A673 (cell line): Measurements from ENCODE around the gene SPEF1. TPM values are rescaled to one million over a fixed set of nuclear protein-coding genes. Genes with fewer than 3 reads are reported as not detected.

Source experiments
- BruUV-seq: library from RNA; stranded (reverse); fragments of 400-500 nt; replicated peaks from 2 replicates; lab custom pipeline; 2021; lab: Mats Ljungman, UMichigan
- CTCF ChIA-PET: fragments of 300-600 bp; sonication (Branson Sonifier 250); formaldehyde crosslinking; loops from one replicate; lab custom pipeline; 2022; ENCODE audit warnings: antibody characterized with exemption; lab: Charles Lee
- POLR2A ChIA-PET: fragments of 300-600 bp; sonication (Branson Sonifier 250); formaldehyde crosslinking; loops from one replicate; lab custom pipeline; 2022; ENCODE audit warnings: antibody characterized with exemption; ENCODE audit not compliant: low non-redundant PET; lab: Charles Lee
- DNase-seq: peaks from one replicate; pipeline ENCODE4 v3.0.0-alpha.2; 2015; ENCODE audit warnings: low spot score
- H3K27ac ChIP-seq: fragments of 200-600 bp; sonication (generic); 2 replicates; pipeline ENCODE4 v1.5.1; 2016; ENCODE audit warnings: mixed run types, low read depth, mild to moderate bottlenecking, mixed read lengths, antibody characterized with exemption, low read length; ENCODE audit not compliant: poor library complexity, severe bottlenecking
- H3K27me3 ChIP-seq: fragments of 200-600 bp; sonication (generic); replicated peaks from 2 replicates; pipeline ENCODE4 v1.6.1; 2017; ENCODE audit warnings: mixed run types, low read depth, mild to moderate bottlenecking, mixed read lengths, antibody characterized with exemption, low read length; ENCODE audit not compliant: insufficient read depth, poor library complexity
- H3K36me3 ChIP-seq: fragments of 200-600 bp; sonication (generic); 2 replicates; pipeline ENCODE4 v1.6.1; 2016; ENCODE audit warnings: mixed run types, mild to moderate bottlenecking, mixed read lengths, antibody characterized with exemption, low read length; ENCODE audit not compliant: insufficient read depth, poor library complexity, severe bottlenecking
- H3K4me1 ChIP-seq: fragments of 200-600 bp; sonication (generic); 2 replicates; pipeline ENCODE4 v1.6.1; 2017; ENCODE audit warnings: mixed run types, mild to moderate bottlenecking, mixed read lengths, antibody characterized with exemption, low read length; ENCODE audit not compliant: insufficient read depth, poor library complexity, severe bottlenecking
- H3K4me3 ChIP-seq: fragments of 200-600 bp; sonication (generic); 2 replicates; pipeline ENCODE4 v1.5.1; 2016; ENCODE audit warnings: low read depth, mixed run types, mild to moderate bottlenecking, mixed read lengths, low read length; ENCODE audit not compliant: poor library complexity, severe bottlenecking
- H3K9me3 ChIP-seq: fragments of 200-600 bp; sonication (generic); 2 replicates; pipeline ENCODE4 v1.6.1; 2016; ENCODE audit warnings: mixed run types, low read depth, mild to moderate bottlenecking, mixed read lengths, antibody characterized with exemption, low read length; ENCODE audit not compliant: poor library complexity, severe bottlenecking
- CTCF ChIP-seq: fragments of 300-800, 200-600 bp; sonication (generic); conservative IDR thresholded peaks from 2 replicates; pipeline ENCODE4 v1.5.1; 2017; ENCODE audit warnings: low read depth, mild to moderate bottlenecking, antibody characterized with exemption, low read length, moderate library complexity, mixed read lengths
- EZH2 ChIP-seq: fragments of 200-600 bp; sonication (generic); IDR thresholded peaks from 2 replicates; pipeline ENCODE4 v1.6.1; 2017; ENCODE audit warnings: borderline replicate concordance, low read depth, mild to moderate bottlenecking, mixed read lengths, antibody characterized with exemption, low read length; ENCODE audit not compliant: poor library complexity, severe bottlenecking
- intact Hi-C: fragments of 100-400 bp; cut with micrococcal nuclease; formaldehyde crosslinking; loops from one replicate; pipeline ENCODE4 v1.10.0; 2022; ENCODE audit not compliant: unreplicated experiment
- total RNA-seq: library from RNA; stranded (reverse); gene quantifications from 2 replicates; pipeline ENCODE4 v1.2.3, GENCODE V29; 2021

The SPEF1 gene
- total RNA-seq, 1 experiment from 2014 or later = 0.49 TPM

GRCh38 chr20:3734111-3734843, 47.0 kb downstream of the SPEF1 start:
- no peaks in the 10 kb centered on the region for H3K4me1 ChIP-seq
- CTCF ChIA-PET = no interaction called here
- no peak overlapping the region for H3K4me3 ChIP-seq
- DNase-seq = no peak
- BruUV-seq = no TSS peak
- no peaks in the 10 kb centered on the region for H3K36me3 ChIP-seq
- POLR2A ChIA-PET = no interaction called here
- intact Hi-C loops = no loop called here
- TF ChIP-seq CTCF (no peak), EZH2 (no peak)
- no peak overlapping the region for H3K27ac ChIP-seq
- H3K27me3 ChIP-seq = no peaks in the 10 kb centered on the region
- no peaks in the 10 kb centered on the region for H3K9me3 ChIP-seq

- ChIA-PET POLR2A (no interaction called here), CTCF (interaction anchor here (0.5 kb wide), 1 partner anchor 9 kb away, joined by 3 read pairs; no protein-coding TSS in a partner anchor)
- no peaks in the 10 kb centered on the region for H3K27me3 ChIP-seq
- intact Hi-C loops = no loop called here
- H3K4me3 ChIP-seq = no peak overlapping the region
- no peaks in the 10 kb centered on the region for H3K4me1 ChIP-seq
- no TSS peak for BruUV-seq
- no peak overlapping the region for H3K27ac ChIP-seq
- TF ChIP-seq CTCF (no peak), EZH2 (no peak)
- no peaks in the 10 kb centered on the region for H3K9me3 ChIP-seq
- DNase-seq = no peak
- H3K36me3 ChIP-seq = no peaks in the 10 kb centered on the region
These were observed 47.9 kb downstream of the SPEF1 start for GRCh38 chr20:3733119-3733995.

GRCh38 chr20:3732327-3733118, 48.7 kb downstream of the SPEF1 start, which contains the start of gene HSPA12B:
Gene HSPA12B, plus strand, starts transcription at chr20:3732685. Its CDS starts 5,990 bp downstream, at chr20:3738675.
- POLR2A ChIA-PET = no interaction called here
- DNase-seq = no peak
- Histone ChIP-seq H3K27ac (no peak within 1 kb of the TSS), H3K4me3 (no peak within 1 kb of the TSS), H3K9me3 (no peaks in the 10 kb centered on the region), H3K27me3 (no peaks in the 10 kb centered on the region), H3K4me1 (peaks cover 3% of the 10 kb centered on the region), H3K36me3 (no peaks in the 10 kb centered on the region)
- intact Hi-C loops = no loop called here
- TF ChIP-seq CTCF (no peak), EZH2 (no peak)
- CTCF ChIA-PET = interaction anchor here (0.5 kb wide), 1 partner anchor 10 kb away, joined by 3 read pairs; no protein-coding TSS in a partner anchor
- no TSS peak for BruUV-seq
